Measurements from ENCODE around the gene FZD10. TPM values are rescaled to one million over a fixed set of nuclear protein-coding genes. Genes with fewer than 3 reads are reported as not detected.

FZD10 gene, protein sequence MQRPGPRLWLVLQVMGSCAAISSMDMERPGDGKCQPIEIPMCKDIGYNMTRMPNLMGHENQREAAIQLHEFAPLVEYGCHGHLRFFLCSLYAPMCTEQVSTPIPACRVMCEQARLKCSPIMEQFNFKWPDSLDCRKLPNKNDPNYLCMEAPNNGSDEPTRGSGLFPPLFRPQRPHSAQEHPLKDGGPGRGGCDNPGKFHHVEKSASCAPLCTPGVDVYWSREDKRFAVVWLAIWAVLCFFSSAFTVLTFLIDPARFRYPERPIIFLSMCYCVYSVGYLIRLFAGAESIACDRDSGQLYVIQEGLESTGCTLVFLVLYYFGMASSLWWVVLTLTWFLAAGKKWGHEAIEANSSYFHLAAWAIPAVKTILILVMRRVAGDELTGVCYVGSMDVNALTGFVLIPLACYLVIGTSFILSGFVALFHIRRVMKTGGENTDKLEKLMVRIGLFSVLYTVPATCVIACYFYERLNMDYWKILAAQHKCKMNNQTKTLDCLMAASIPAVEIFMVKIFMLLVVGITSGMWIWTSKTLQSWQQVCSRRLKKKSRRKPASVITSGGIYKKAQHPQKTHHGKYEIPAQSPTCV
- total RNA-seq, result not detected in 2 replicates

GRCh38 chr12:130162267-130162666, at the start of gene FZD10:
Gene FZD10 (plus strand): TSS chr12:130162464. CDS start chr12:130162943, 479 bp downstream.
- no peak for DNase-seq (ENCODE audit: insufficient read length, low spot score, missing footprints)
- no peak for TF ChIP-seq CTCF (IDR thresholded peaks at IDR 0.05; ENCODE audit: extremely low read depth, low read depth, low read length)
- H4K20me1 ChIP-seq (ENCODE audit: insufficient read depth, low read length), result no peaks in the 10 kb centered on the region
- H3K9me3 ChIP-seq (ENCODE audit: low read depth, low read length), result no peaks in the 10 kb centered on the region
- no peaks in the 10 kb centered on the region for H3K4me1 ChIP-seq (ENCODE audit: insufficient read depth, low read length)
- H3K27ac ChIP-seq (ENCODE audit: low read depth, low read length), result no peak within 1 kb of the TSS
- H3K36me3 ChIP-seq (ENCODE audit: insufficient read depth, low read length), result no peaks in the 10 kb centered on the region
- H3K4me3 ChIP-seq (ENCODE audit: insufficient read depth, low read length), result no peak within 1 kb of the TSS
- H3K27me3 ChIP-seq (ENCODE audit: insufficient read depth, low read length), result peaks cover 13% of the 10 kb centered on the region
- no peaks in the 10 kb centered on the region for H3K79me2 ChIP-seq (ENCODE audit: insufficient read depth, low read length)
- H3K4me2 ChIP-seq (ENCODE audit: insufficient read depth, low read length), result no peak within 1 kb of the TSS
- no peak within 1 kb of the TSS for H2AFZ ChIP-seq (ENCODE audit: low read length)

GRCh38 chr12:130114952-130115351, 47.3 kb upstream of the FZD10 start:
- H3K9me3 ChIP-seq (ENCODE audit: low read depth, low read length), result no peaks in the 10 kb centered on the region
- no peaks in the 10 kb centered on the region for H3K27me3 ChIP-seq (ENCODE audit: insufficient read depth, low read length)
- no peak for DNase-seq (ENCODE audit: insufficient read length, low spot score, missing footprints)
- no peaks in the 10 kb centered on the region for H3K36me3 ChIP-seq (ENCODE audit: insufficient read depth, low read length)
- no peak overlapping the region for H2AFZ ChIP-seq (ENCODE audit: low read length)
- no peak overlapping the region for H3K4me3 ChIP-seq (ENCODE audit: insufficient read depth, low read length)
- no peak overlapping the region for H3K4me2 ChIP-seq (ENCODE audit: insufficient read depth, low read length)
- no peaks in the 10 kb centered on the region for H3K4me1 ChIP-seq (ENCODE audit: insufficient read depth, low read length)
- H4K20me1 ChIP-seq (ENCODE audit: insufficient read depth, low read length), result no peaks in the 10 kb centered on the region
- H3K27ac ChIP-seq (ENCODE audit: low read depth, low read length), result no peak overlapping the region
- H3K79me2 ChIP-seq (ENCODE audit: insufficient read depth, low read length), result no peaks in the 10 kb centered on the region
- TF ChIP-seq CTCF (IDR thresholded peaks at IDR 0.05; ENCODE audit: extremely low read depth, low read depth, low read length), result no peak

- Histone ChIP-seq H3K36me3 (ENCODE audit: insufficient read depth, low read length) (no peaks in the 10 kb centered on the region), H3K9me3 (ENCODE audit: low read depth, low read length) (no peaks in the 10 kb centered on the region), H2AFZ (ENCODE audit: low read length) (no peak overlapping the region), H3K4me2 (ENCODE audit: insufficient read depth, low read length) (no peak overlapping the region), H3K27ac (ENCODE audit: low read depth, low read length) (no peak overlapping the region), H3K79me2 (ENCODE audit: insufficient read depth, low read length) (no peaks in the 10 kb centered on the region), H3K4me1 (ENCODE audit: insufficient read depth, low read length) (no peaks in the 10 kb centered on the region), H4K20me1 (ENCODE audit: insufficient read depth, low read length) (no peaks in the 10 kb centered on the region), H3K4me3 (ENCODE audit: insufficient read depth, low read length) (no peak overlapping the region), H3K27me3 (ENCODE audit: insufficient read depth, low read length) (no peaks in the 10 kb centered on the region)
- no peak for DNase-seq (ENCODE audit: insufficient read length, low spot score, missing footprints)
- TF ChIP-seq CTCF (IDR thresholded peaks at IDR 0.05; ENCODE audit: extremely low read depth, low read depth, low read length), result no peak
Measured at GRCh38 chr12:130115646-130116045, 46.6 kb upstream of the FZD10 start.

DNA sequence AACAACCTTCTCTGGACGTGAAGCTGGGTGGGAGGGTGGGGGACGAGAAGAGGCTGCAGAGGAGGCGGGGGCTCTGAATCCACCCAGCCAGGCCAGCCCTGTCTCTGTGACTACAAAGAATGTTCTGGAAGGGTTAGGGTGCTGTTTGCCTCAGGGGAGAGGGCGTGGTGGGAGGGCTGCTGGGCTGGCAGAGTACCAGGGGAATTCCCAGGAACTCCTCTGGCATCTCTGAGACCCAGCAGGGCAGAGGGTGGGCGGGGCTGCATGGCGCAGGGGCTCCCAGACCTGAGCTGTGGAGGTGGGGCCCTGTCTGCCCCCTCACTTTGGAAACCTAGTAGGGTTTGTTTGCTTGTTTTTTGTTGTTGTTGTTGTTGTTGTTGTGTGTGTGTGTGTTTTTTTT, 45.5 kb upstream of the FZD10 start:
- no peak for DNase-seq (ENCODE audit: insufficient read length, low spot score, missing footprints)
- Histone ChIP-seq H3K27me3 (ENCODE audit: insufficient read depth, low read length) (no peaks in the 10 kb centered on the region), H3K9me3 (ENCODE audit: low read depth, low read length) (no peaks in the 10 kb centered on the region), H2AFZ (ENCODE audit: low read length) (no peak overlapping the region), H3K36me3 (ENCODE audit: insufficient read depth, low read length) (no peaks in the 10 kb centered on the region), H4K20me1 (ENCODE audit: insufficient read depth, low read length) (no peaks in the 10 kb centered on the region), H3K79me2 (ENCODE audit: insufficient read depth, low read length) (no peaks in the 10 kb centered on the region), H3K4me2 (ENCODE audit: insufficient read depth, low read length) (no peak overlapping the region), H3K4me3 (ENCODE audit: insufficient read depth, low read length) (no peak overlapping the region), H3K4me1 (ENCODE audit: insufficient read depth, low read length) (no peaks in the 10 kb centered on the region), H3K27ac (ENCODE audit: low read depth, low read length) (no peak overlapping the region)
- TF ChIP-seq CTCF (IDR thresholded peaks at IDR 0.05; ENCODE audit: extremely low read depth, low read depth, low read length), result no peak

Data from osteoblast (primary cell).